ENCODE data around the gene ELF1. TPM values are rescaled to one million over a fixed set of nuclear protein-coding genes. Genes with fewer than 3 reads are reported as not detected.

The ELF1 gene
- total and polyA plus RNA-seq, 10 of the 15 experiments (the other 5 are each of a cell fraction or from before 2014, with no cell fraction given), result 43.3 to 97.6 (median 55.7) TPM

DNA sequence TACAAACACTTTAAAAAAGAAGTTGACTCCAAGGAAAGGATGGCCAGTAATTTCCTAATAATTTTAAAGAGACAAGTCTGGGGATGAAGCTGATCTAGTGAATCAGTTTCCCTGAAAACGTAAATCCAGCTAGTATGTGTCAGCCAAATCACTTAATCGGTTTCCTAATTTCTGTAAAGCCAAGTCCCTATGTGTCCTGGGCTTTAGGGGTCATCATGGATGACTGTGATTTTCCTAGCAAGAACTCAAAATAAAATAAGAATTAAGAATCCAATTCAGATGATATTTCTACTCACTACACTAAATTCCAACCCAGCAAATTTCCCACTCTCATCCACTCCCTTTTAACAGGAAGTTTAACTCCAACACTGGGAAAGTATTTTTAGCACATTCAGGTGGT lies 35.9 kb downstream of the ELF1 start (continued):
- TF ChIP-seq, protein P1, sequence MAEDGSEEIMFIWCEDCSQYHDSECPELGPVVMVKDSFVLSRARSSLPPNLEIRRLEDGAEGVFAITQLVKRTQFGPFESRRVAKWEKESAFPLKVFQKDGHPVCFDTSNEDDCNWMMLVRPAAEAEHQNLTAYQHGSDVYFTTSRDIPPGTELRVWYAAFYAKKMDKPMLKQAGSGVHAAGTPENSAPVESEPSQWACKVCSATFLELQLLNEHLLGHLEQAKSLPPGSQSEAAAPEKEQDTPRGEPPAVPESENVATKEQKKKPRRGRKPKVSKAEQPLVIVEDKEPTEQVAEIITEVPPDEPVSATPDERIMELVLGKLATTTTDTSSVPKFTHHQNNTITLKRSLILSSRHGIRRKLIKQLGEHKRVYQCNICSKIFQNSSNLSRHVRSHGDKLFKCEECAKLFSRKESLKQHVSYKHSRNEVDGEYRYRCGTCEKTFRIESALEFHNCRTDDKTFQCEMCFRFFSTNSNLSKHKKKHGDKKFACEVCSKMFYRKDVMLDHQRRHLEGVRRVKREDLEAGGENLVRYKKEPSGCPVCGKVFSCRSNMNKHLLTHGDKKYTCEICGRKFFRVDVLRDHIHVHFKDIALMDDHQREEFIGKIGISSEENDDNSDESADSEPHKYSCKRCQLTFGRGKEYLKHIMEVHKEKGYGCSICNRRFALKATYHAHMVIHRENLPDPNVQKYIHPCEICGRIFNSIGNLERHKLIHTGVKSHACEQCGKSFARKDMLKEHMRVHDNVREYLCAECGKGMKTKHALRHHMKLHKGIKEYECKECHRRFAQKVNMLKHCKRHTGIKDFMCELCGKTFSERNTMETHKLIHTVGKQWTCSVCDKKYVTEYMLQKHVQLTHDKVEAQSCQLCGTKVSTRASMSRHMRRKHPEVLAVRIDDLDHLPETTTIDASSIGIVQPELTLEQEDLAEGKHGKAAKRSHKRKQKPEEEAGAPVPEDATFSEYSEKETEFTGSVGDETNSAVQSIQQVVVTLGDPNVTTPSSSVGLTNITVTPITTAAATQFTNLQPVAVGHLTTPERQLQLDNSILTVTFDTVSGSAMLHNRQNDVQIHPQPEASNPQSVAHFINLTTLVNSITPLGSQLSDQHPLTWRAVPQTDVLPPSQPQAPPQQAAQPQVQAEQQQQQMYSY (CRISPR knock-in tag; IDR thresholded peaks at IDR 0.05), result no peak
- no peak for TF ChIP-seq SPI1 (IDR thresholded peaks at IDR 0.05; ENCODE audit: borderline replicate concordance, insufficient read depth, low read depth, low read length)
- no peak for TF ChIP-seq NFYA (IDR thresholded peaks at IDR 0.05; ENCODE audit: borderline replicate concordance, low read depth, low read length)
- TF ChIP-seq TAF1 (IDR thresholded peaks at IDR 0.05; ENCODE audit: borderline replicate concordance, low read depth, low read length), result no peak
- no peak for TF ChIP-seq GABPA (IDR thresholded peaks at IDR 0.05; ENCODE audit: low read depth)
- TF ChIP-seq RELA (IDR thresholded peaks at IDR 0.05; ENCODE audit: borderline replicate concordance, partially characterized antibody), result no peak

DNA sequence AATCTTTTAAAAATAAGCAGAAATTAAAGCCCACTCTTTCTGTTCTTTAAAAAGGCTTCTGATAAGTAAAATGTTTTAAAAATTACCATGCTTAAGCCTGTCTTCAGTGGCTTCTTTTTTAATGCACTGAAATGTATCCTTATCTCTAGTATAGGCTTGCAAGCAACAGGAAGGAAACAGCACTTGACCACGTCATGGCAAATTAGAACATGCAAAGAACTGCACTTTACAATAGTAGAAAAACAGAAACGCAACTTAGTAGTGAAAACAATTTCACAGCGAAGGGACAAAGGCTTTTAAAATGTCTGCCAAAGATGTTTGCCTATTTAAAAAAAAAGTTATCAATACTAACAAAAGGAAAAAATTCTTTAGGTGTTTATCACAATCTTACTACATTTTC lies 36.3 kb downstream of the ELF1 start:
- ChIA-PET RAD21 (ENCODE audit: unreplicated experiment) (interaction anchor here (0.7 to 4.1 kb wide), 10 partner anchors 9 to 78 kb away, joined by 3 to 22 read pairs (median 4); partner anchors contain the start of gene WBP4), CTCF (interaction anchor here (0.8 to 1.1 kb wide), 2 partner anchors 8 to 77 kb away, joined by 3 to 4 read pairs; no protein-coding TSS in a partner anchor), SMC1A (ENCODE audit: uncharacterized antibody, unreplicated experiment) (interaction anchor here (0.7 to 6.8 kb wide), 14 partner anchors 8 to 71 kb away, joined by 3 to 42 read pairs (median 6); partner anchors contain the start of gene ELF1), POLR2A (interaction anchor here (1.0 to 4.4 kb wide), 6 partner anchors 12 to 78 kb away, joined by 3 to 45 read pairs (median 4); partner anchors contain the start of genes ELF1 and WBP4)
- H3K79me2 ChIP-seq (ENCODE audit: control insufficient read depth, insufficient read depth, low read length), result peaks cover 99% of the 10 kb centered on the region
- peak overlapping the region; percentile 82 for H3K27ac ChIP-seq (ENCODE audit: control insufficient read depth, insufficient read depth)
- FAIRE-seq (peak; percentile 65), DNase-seq (ENCODE audit: low read depth, low spot score) (peak; percentile 84), ATAC-seq (peak; percentile 53)
- 0% methylated on average over 3 of the region's 3 CpGs for WGBS (ENCODE audit: insufficient coverage, insufficient replicate concordance, low lambda C conversion rate, missing lambda C conversion rate)
- peaks cover 0 to 6% of the 10 kb centered on the region in 2 experiments; a peak in 2 of 4 replicates for H3K36me3 ChIP-seq (ENCODE audit: control insufficient read depth in 2 of 2, insufficient read depth in 2 of 2, low read length in 1 of 2)
- H3K4me2 ChIP-seq (ENCODE audit: control insufficient read depth, insufficient read depth), result peak overlapping the region; percentile 96
- no peaks in the 10 kb centered on the region for H4K20me1 ChIP-seq (ENCODE audit: control insufficient read depth, insufficient read depth)
- H3K27me3 ChIP-seq (replicated peaks in 1 of 2; ENCODE audit: control insufficient read depth in 2 of 2, insufficient read depth in 2 of 2, low read length in 1 of 2), result no peaks in the 10 kb centered on the region
- H3K9me3 ChIP-seq (replicated peaks; ENCODE audit: control insufficient read depth, insufficient read depth, low read length), result no peaks in the 10 kb centered on the region
- peak overlapping the region; percentile 16; the same call in 1 of the 2 replicates for H3K4me3 ChIP-seq
- H3K9ac ChIP-seq (ENCODE audit: control insufficient read depth, insufficient read depth, low read length), result peak overlapping the region; percentile 74
- H3K4me1 ChIP-seq (ENCODE audit: control insufficient read depth, insufficient read depth, low read length), result peaks cover 16% of the 10 kb centered on the region
- BruUV-seq (replicated peaks), result no TSS peak
- in situ Hi-C loops (cut with MboI), result no loop called here
- intact Hi-C loops (cut with micrococcal nuclease; ENCODE audit: unreplicated experiment), result loop anchor here (2.0 to 10.0 kb wide), 2 partner anchors 22 to 1292 kb away; partner anchors contain the start of gene AKAP11
- no peak overlapping the region for H2AFZ ChIP-seq (ENCODE audit: control insufficient read depth, low read depth, low read length)
- TF ChIP-seq BHLHE40 (IDR thresholded peaks at IDR 0.05; ENCODE audit: borderline replicate concordance in 1 of 2, low read depth in 2 of 2, low read length in 1 of 2) (no peak), NR2C2 (IDR thresholded peaks at IDR 0.05; ENCODE audit: borderline replicate concordance, control insufficient read depth, insufficient read length, low read depth) (no peak), ATF7 (IDR thresholded peaks at IDR 0.05; ENCODE audit: low read depth) (peak; percentile 84), CREM (IDR thresholded peaks at IDR 0.05; ENCODE audit: low read depth) (peak; percentile 93)
- TF ChIP-seq, protein P2, sequence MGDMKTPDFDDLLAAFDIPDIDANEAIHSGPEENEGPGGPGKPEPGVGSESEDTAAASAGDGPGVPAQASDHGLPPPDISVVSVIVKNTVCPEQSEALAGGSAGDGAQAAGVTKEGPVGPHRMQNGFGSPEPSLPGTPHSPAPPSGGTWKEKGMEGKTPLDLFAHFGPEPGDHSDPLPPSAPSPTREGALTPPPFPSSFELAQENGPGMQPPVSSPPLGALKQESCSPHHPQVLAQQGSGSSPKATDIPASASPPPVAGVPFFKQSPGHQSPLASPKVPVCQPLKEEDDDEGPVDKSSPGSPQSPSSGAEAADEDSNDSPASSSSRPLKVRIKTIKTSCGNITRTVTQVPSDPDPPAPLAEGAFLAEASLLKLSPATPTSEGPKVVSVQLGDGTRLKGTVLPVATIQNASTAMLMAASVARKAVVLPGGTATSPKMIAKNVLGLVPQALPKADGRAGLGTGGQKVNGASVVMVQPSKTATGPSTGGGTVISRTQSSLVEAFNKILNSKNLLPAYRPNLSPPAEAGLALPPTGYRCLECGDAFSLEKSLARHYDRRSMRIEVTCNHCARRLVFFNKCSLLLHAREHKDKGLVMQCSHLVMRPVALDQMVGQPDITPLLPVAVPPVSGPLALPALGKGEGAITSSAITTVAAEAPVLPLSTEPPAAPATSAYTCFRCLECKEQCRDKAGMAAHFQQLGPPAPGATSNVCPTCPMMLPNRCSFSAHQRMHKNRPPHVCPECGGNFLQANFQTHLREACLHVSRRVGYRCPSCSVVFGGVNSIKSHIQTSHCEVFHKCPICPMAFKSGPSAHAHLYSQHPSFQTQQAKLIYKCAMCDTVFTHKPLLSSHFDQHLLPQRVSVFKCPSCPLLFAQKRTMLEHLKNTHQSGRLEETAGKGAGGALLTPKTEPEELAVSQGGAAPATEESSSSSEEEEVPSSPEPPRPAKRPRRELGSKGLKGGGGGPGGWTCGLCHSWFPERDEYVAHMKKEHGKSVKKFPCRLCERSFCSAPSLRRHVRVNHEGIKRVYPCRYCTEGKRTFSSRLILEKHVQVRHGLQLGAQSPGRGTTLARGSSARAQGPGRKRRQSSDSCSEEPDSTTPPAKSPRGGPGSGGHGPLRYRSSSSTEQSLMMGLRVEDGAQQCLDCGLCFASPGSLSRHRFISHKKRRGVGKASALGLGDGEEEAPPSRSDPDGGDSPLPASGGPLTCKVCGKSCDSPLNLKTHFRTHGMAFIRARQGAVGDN (IDR thresholded peaks at IDR 0.05), result peak; percentile 76
- TF ChIP-seq, protein P3, sequence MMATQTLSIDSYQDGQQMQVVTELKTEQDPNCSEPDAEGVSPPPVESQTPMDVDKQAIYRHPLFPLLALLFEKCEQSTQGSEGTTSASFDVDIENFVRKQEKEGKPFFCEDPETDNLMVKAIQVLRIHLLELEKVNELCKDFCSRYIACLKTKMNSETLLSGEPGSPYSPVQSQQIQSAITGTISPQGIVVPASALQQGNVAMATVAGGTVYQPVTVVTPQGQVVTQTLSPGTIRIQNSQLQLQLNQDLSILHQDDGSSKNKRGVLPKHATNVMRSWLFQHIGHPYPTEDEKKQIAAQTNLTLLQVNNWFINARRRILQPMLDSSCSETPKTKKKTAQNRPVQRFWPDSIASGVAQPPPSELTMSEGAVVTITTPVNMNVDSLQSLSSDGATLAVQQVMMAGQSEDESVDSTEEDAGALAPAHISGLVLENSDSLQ (IDR thresholded peaks at IDR 0.05), result no peak
